Progenitor cell of endocrine pancreas (in vitro differentiated cells): ENCODE data around the gene SHLD2. TPM values are rescaled to one million over a fixed set of nuclear protein-coding genes. Genes with fewer than 3 reads are reported as not detected.
"Not testable (repeated sequence)": the region's sequence is repeated elsewhere in the genome, so short reads cannot be mapped to it uniquely, and the experiment has no call there.

ENCODE experiments used
- DNase-seq: peaks from one replicate; pipeline ENCODE4 v3.0.0; 2021; ENCODE audit warnings: low spot score; ENCODE audit not compliant: unreplicated experiment
- H3K27ac Mint-ChIP-seq: 2 replicates; pipeline ENCODE4 v1.8.0; 2021; ENCODE audit warnings: mild to moderate bottlenecking, moderate library complexity, mixed read lengths
- H3K27me3 Mint-ChIP-seq: 2 replicates; pipeline ENCODE4 v1.8.0; 2021; ENCODE audit warnings: mixed read lengths
- H3K36me3 Mint-ChIP-seq: 2 replicates; pipeline ENCODE4 v1.8.0; 2022; ENCODE audit warnings: mixed read lengths; ENCODE audit not compliant: insufficient read depth
- H3K4me1 Mint-ChIP-seq: 2 replicates; pipeline ENCODE4 v1.8.0; 2021; ENCODE audit warnings: low read depth, mixed read lengths
- H3K4me3 Mint-ChIP-seq: 2 replicates; pipeline ENCODE4 v1.8.0; 2021; ENCODE audit warnings: low read depth, mild to moderate bottlenecking, moderate library complexity, mixed read lengths
- H3K9me3 Mint-ChIP-seq: 2 replicates; pipeline ENCODE4 v1.8.0; 2021; ENCODE audit warnings: low read depth, mixed read lengths
- total RNA-seq: library from RNA; stranded (reverse); gene quantifications from 2 replicates; pipeline ENCODE4 v1.2.1, GENCODE V29; 2021

Gene SHLD2
- total RNA-seq, 1 donor from 2014 or later = 18.9 TPM

- H3K4me3 Mint-ChIP-seq = not testable (repeated sequence)
These were observed 133.2 kb downstream of the SHLD2 start for GRCh38 chr10:87228247-87228646.

GRCh38 chr10:87229211-87229610 lies 134.2 kb downstream of the SHLD2 start:
- not testable (repeated sequence) for DNase-seq, H3K9me3 Mint-ChIP-seq, H3K4me3 Mint-ChIP-seq, H3K36me3 Mint-ChIP-seq, H3K27me3 Mint-ChIP-seq, H3K4me1 Mint-ChIP-seq, H3K27ac Mint-ChIP-seq

More at GRCh38 chr10:87228247-87228646, 133.2 kb downstream of the SHLD2 start:
- not testable (repeated sequence) for H3K36me3 Mint-ChIP-seq, H3K27me3 Mint-ChIP-seq, DNase-seq, H3K4me1 Mint-ChIP-seq, H3K9me3 Mint-ChIP-seq, H3K27ac Mint-ChIP-seq

GRCh38 chr10:87234854-87235253 lies 139.8 kb downstream of the SHLD2 start:
- not testable (repeated sequence) for H3K4me3 Mint-ChIP-seq, H3K27ac Mint-ChIP-seq

GRCh38 chr10:87237244-87237643 lies 142.2 kb downstream of the SHLD2 start:
- H3K9me3 Mint-ChIP-seq, H3K4me1 Mint-ChIP-seq, H3K27ac Mint-ChIP-seq, H3K36me3 Mint-ChIP-seq, DNase-seq, H3K27me3 Mint-ChIP-seq, H3K4me3 Mint-ChIP-seq: not testable (repeated sequence)

More at GRCh38 chr10:87234854-87235253, 139.8 kb downstream of the SHLD2 start:
- not testable (repeated sequence) for DNase-seq, H3K36me3 Mint-ChIP-seq, H3K27me3 Mint-ChIP-seq, H3K9me3 Mint-ChIP-seq, H3K4me1 Mint-ChIP-seq

- not testable (repeated sequence) for H3K36me3 Mint-ChIP-seq, H3K27ac Mint-ChIP-seq, H3K4me3 Mint-ChIP-seq, H3K27me3 Mint-ChIP-seq, DNase-seq, H3K9me3 Mint-ChIP-seq, H3K4me1 Mint-ChIP-seq
These were observed 144.4 kb downstream of the SHLD2 start for GRCh38 chr10:87239346-87239808.

Other genes with a start within 250 kb of the SHLD2 start
- 1.5 and 1.6 TPM in 2 replicates for gene MMRN2, start 137.6 kb upstream of the SHLD2 start, total RNA-seq
- gene SNCG, start 136.6 kb upstream of the SHLD2 start, total RNA-seq = 14.6 and 17.5 TPM in 2 replicates
- not detected in 2 replicates for gene ADIRF, start 126.7 kb upstream of the SHLD2 start, total RNA-seq
- gene FAM25A, start 74.9 kb upstream of the SHLD2 start, total RNA-seq = not detected in 2 replicates
- 69.5 and 72.4 TPM in 2 replicates for gene GLUD1, start 363 bp upstream of the SHLD2 start, total RNA-seq
- gene NUTM2A, start 130.2 kb downstream of the SHLD2 start, total RNA-seq = 2.9 and 4.3 TPM in 2 replicates